Panc1 (cell line): ENCODE measurements around the gene MAPT. TPM values are rescaled to one million over a fixed set of nuclear protein-coding genes. Genes with fewer than 3 reads are reported as not detected.

Source experiments
- ATAC-seq: fragments of 200-7000 bp; cut with Tn5 transposase; 2 replicates; pipeline ENCODE4 v1.9.1; 2020; ENCODE audit warnings: mild to moderate bottlenecking, moderate library complexity
- BruUV-seq: library from RNA; stranded (reverse); fragments of 400-500 nt; replicated peaks from 2 replicates; lab custom pipeline; 2021; lab: Mats Ljungman, UMichigan
- CTCF ChIA-PET: fragments of 300-600 bp; sonication (Branson Sonifier 250); formaldehyde crosslinking; loops from one replicate; lab custom pipeline; 2022; ENCODE audit warnings: antibody characterized with exemption; lab: Charles Lee
- POLR2A ChIA-PET: fragments of 300-600 bp; sonication (Branson Sonifier 250); formaldehyde crosslinking; loops from one replicate; lab custom pipeline; 2022; ENCODE audit warnings: antibody characterized with exemption; lab: Charles Lee
- DNase-seq: peaks from one replicate; pipeline ENCODE4 v3.0.0-alpha.2; 2010; ENCODE audit warnings: low read depth, low spot score
- H3K27ac ChIP-seq: 2 replicates; pipeline ENCODE4 v1.5.1; 2011; ENCODE audit warnings: mild to moderate bottlenecking, low read length, inconsistent platforms
- H3K27me3 ChIP-seq: fragments of 200-500 bp; sonication (Bioruptor generic); 2 replicates; pipeline ENCODE4 v1.6.0; 2014; ENCODE audit warnings: low read length, inconsistent platforms; ENCODE audit not compliant: control insufficient read depth, insufficient read depth
- H3K36me3 ChIP-seq: fragments of 200-500 bp; sonication (Bioruptor generic); 2 replicates; pipeline ENCODE4 v1.5.1; 2014; ENCODE audit warnings: inconsistent platforms, mild to moderate bottlenecking, low read length, moderate library complexity; ENCODE audit not compliant: control insufficient read depth, insufficient read depth
- H3K4me1 ChIP-seq: 2 replicates; pipeline ENCODE4 v1.5.1; 2011; ENCODE audit warnings: inconsistent platforms, mild to moderate bottlenecking, low read length, moderate library complexity; ENCODE audit not compliant: control insufficient read depth, insufficient read depth
- H3K4me3 ChIP-seq, 2 experiments: 2 replicates each; pipeline ENCODE4 v1.5.1; 2011 to 2012; ENCODE audit warnings: low read depth in 2 of 2, low read length in 2 of 2, mild to moderate bottlenecking in 2 of 2, inconsistent platforms in 1 of 2, moderate library complexity in 1 of 2
- H3K9me3 ChIP-seq: fragments of 200-500 bp; sonication (Bioruptor generic); 2 replicates; pipeline ENCODE4 v1.5.1; 2014; ENCODE audit warnings: low read depth, mild to moderate bottlenecking, inconsistent platforms, low read length, moderate library complexity; ENCODE audit not compliant: control insufficient read depth, insufficient read depth
- POLR2AphosphoS5 ChIP-seq: IDR thresholded peaks from 2 replicates; pipeline ENCODE4 v1.6.1; 2012; ENCODE audit warnings: mild to moderate bottlenecking, low read depth, low read length, moderate library complexity
- SIN3A ChIP-seq: IDR thresholded peaks from 2 replicates; pipeline ENCODE4 v1.6.1; 2012; ENCODE audit warnings: low read depth, mild to moderate bottlenecking, low read length, moderate library complexity, borderline replicate concordance; ENCODE audit not compliant: insufficient read depth
- TCF7L2 ChIP-seq: IDR thresholded peaks from 2 replicates; pipeline ENCODE4 v1.6.1; 2011; ENCODE audit warnings: mild to moderate bottlenecking, low read depth, low read length, inconsistent platforms
- in situ Hi-C: cut with HindIII; loops from 2 replicates; pipeline ENCODE4 v1.10.0; 2016; ENCODE audit warnings: low sequenced_read_pairs, low pct_unique_long_range_greater_than_20kb
- intact Hi-C: fragments of 100-400 bp; cut with micrococcal nuclease; formaldehyde crosslinking; loops from one replicate; pipeline ENCODE4 v1.10.0; 2022; ENCODE audit not compliant: unreplicated experiment
- total RNA-seq: library from RNA; stranded (reverse); gene quantifications from one replicate; pipeline ENCODE4 v1.2.1, GENCODE V29; 2021; ENCODE audit not compliant: unreplicated experiment
- TF ChIP-seq, protein P1 (sequence below): fragments of 450-650 bp; IDR thresholded peaks from 2 replicates; pipeline ENCODE4 v1.5.1; 2017; ENCODE audit warnings: mild to moderate bottlenecking
- TF ChIP-seq, protein P2 (sequence below), 2 experiments: IDR thresholded peaks; 2 replicates each; pipeline ENCODE4 v1.6.1; 2011 to 2012; ENCODE audit warnings: low read depth in 2 of 2, control low read depth in 1 of 2, low read length in 1 of 2, mild to moderate bottlenecking in 1 of 2, moderate library complexity in 1 of 2; ENCODE audit not compliant: insufficient read depth in 1 of 2

Gene MAPT
- total RNA-seq, 1 experiment from 2014 or later: 0.59 TPM

DNA sequence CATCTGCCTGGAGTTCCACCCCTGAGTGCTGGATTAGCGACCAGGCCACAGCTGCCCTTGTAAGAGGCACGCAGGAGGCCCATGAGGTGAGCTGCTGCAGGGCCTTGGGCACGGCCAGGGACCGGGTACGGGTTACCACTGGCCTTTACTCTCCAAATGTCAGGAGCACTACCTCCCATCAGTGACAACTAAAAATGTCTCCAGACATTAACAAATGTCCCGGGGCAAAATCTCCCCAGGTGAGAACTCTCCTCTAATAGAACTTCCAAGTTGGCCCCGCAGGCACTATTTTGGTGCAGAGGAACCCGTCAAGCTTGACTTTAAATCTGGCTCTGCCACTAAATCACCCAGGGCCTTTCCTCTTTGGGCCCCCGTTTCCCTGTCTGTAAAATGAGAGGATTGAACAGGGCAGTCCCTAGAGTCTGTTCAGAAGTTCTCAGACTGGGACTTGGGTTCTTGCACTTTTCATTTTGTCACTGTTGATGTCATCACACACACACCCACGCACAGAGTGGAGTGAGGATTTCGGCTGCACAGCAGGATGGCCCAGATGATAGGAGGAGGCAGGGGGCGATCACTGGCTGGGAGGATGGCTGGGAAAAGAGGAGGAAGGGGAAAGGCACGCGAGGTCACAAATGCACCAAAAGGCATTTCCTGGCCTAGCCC lies 24.5 kb upstream of the MAPT start:
- ChIA-PET CTCF (interaction anchor here (0.7 kb wide), 1 partner anchor 159 kb away, joined by 3 read pairs; no protein-coding TSS in a partner anchor), POLR2A (no interaction called here)
- Histone ChIP-seq H3K27me3 (no peaks in the 10 kb centered on the region; the same call in 1 of the 2 replicates), H3K27ac (no peak overlapping the region), H3K4me3 (no peak overlapping the region), H3K36me3 (no peaks in the 10 kb centered on the region), H3K9me3 (no peaks in the 10 kb centered on the region), H3K4me1 (no peaks in the 10 kb centered on the region)
- ATAC-seq (no peak), DNase-seq (no peak)
- in situ Hi-C loops: no loop called here
- TF ChIP-seq SIN3A (no peak), POLR2AphosphoS5 (no peak), TCF7L2 (no peak)
- TF ChIP-seq, protein P1, sequence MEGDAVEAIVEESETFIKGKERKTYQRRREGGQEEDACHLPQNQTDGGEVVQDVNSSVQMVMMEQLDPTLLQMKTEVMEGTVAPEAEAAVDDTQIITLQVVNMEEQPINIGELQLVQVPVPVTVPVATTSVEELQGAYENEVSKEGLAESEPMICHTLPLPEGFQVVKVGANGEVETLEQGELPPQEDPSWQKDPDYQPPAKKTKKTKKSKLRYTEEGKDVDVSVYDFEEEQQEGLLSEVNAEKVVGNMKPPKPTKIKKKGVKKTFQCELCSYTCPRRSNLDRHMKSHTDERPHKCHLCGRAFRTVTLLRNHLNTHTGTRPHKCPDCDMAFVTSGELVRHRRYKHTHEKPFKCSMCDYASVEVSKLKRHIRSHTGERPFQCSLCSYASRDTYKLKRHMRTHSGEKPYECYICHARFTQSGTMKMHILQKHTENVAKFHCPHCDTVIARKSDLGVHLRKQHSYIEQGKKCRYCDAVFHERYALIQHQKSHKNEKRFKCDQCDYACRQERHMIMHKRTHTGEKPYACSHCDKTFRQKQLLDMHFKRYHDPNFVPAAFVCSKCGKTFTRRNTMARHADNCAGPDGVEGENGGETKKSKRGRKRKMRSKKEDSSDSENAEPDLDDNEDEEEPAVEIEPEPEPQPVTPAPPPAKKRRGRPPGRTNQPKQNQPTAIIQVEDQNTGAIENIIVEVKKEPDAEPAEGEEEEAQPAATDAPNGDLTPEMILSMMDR: no peak
- TF ChIP-seq, protein P2, sequence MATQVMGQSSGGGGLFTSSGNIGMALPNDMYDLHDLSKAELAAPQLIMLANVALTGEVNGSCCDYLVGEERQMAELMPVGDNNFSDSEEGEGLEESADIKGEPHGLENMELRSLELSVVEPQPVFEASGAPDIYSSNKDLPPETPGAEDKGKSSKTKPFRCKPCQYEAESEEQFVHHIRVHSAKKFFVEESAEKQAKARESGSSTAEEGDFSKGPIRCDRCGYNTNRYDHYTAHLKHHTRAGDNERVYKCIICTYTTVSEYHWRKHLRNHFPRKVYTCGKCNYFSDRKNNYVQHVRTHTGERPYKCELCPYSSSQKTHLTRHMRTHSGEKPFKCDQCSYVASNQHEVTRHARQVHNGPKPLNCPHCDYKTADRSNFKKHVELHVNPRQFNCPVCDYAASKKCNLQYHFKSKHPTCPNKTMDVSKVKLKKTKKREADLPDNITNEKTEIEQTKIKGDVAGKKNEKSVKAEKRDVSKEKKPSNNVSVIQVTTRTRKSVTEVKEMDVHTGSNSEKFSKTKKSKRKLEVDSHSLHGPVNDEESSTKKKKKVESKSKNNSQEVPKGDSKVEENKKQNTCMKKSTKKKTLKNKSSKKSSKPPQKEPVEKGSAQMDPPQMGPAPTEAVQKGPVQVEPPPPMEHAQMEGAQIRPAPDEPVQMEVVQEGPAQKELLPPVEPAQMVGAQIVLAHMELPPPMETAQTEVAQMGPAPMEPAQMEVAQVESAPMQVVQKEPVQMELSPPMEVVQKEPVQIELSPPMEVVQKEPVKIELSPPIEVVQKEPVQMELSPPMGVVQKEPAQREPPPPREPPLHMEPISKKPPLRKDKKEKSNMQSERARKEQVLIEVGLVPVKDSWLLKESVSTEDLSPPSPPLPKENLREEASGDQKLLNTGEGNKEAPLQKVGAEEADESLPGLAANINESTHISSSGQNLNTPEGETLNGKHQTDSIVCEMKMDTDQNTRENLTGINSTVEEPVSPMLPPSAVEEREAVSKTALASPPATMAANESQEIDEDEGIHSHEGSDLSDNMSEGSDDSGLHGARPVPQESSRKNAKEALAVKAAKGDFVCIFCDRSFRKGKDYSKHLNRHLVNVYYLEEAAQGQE (IDR thresholded peaks at IDR 0.05; ENCODE audit: insufficient read depth in 1 of 2, low read depth in 2 of 2, low read length in 1 of 2): no peak
- intact Hi-C loops: no loop called here
- no TSS peak for BruUV-seq

DNA sequence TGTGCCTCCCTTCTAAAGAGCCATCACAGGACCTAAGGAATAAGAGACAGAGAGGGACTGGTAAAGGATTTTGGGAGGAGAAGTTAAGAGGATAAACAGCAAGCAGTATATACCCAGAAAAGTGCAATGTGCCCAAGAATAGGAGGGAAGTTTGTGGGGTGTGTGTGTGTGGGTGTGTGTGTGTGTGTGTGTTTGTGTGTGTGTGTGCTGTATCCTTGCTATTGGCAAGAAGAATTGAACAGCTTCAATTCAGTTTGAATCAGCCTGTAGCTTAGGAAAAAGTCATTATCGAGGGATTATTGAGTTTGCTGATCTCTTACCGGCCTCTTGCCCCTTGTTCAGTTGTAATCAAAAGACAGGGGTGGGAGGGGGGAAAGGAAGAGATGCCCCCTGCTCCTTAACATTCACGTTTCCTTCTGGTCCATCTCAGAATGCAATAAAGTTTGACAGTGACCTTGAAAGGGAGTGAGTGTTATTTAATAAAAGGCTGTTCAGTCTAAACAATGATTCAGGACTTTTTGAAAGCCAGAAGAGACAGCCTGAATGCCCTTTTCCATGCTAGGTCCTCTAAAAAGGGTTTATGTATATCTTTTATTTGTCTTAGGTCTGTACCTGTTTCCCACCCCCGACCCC lies 23.9 kb upstream of the MAPT start:
- intact Hi-C loops: no loop called here
- ATAC-seq (no peak), DNase-seq (no peak)
- H3K27me3 ChIP-seq: no peaks in the 10 kb centered on the region; the same call in 1 of the 2 replicates
- H3K36me3 ChIP-seq: no peaks in the 10 kb centered on the region
- in situ Hi-C loops: no loop called here
- no peak overlapping the region for H3K4me3 ChIP-seq
- no peaks in the 10 kb centered on the region for H3K9me3 ChIP-seq
- TF ChIP-seq, protein P1: no peak
- TF ChIP-seq SIN3A (no peak), POLR2AphosphoS5 (no peak), TCF7L2 (no peak)
- TF ChIP-seq, protein P2 (IDR thresholded peaks at IDR 0.05; ENCODE audit: insufficient read depth in 1 of 2, low read depth in 2 of 2, low read length in 1 of 2): no peak
- ChIA-PET CTCF (interaction anchor here (0.5 to 0.7 kb wide), 2 partner anchors 158 to 417 kb away, joined by 3 read pairs; no protein-coding TSS in a partner anchor), POLR2A (no interaction called here)
- no TSS peak for BruUV-seq
- H3K4me1 ChIP-seq: no peaks in the 10 kb centered on the region
- H3K27ac ChIP-seq: no peak overlapping the region
